WTC11 (cell line): ENCODE measurements around the gene MSI2.

Experiments
- JUN ChIP-seq: sonication (generic); formaldehyde crosslinking; IDR thresholded peaks from 2 replicates; pipeline ENCODE4 v1.8.0; 2023; ENCODE audit warnings: mild to moderate bottlenecking, missing genetic modification reagents
- SOX15 ChIP-seq: fragments of 250-450 bp; sonication (Bioruptor Pico); IDR thresholded peaks from 2 replicates; pipeline ENCODE4 v1.9.0; 2021; ENCODE audit warnings: mild to moderate bottlenecking
- SP1 ChIP-seq: sonication (generic); formaldehyde crosslinking; conservative IDR thresholded peaks from 2 replicates; pipeline ENCODE4 v1.8.1; 2022; ENCODE audit warnings: missing genetic modification reagents
- TEAD1 ChIP-seq: sonication (generic); formaldehyde crosslinking; IDR thresholded peaks from 2 replicates; pipeline ENCODE4 v1.8.0; 2022; ENCODE audit warnings: mild to moderate bottlenecking, missing genetic modification reagents
- TF ChIP-seq, protein P1 (sequence below): sonication (generic); formaldehyde crosslinking; IDR thresholded peaks from 2 replicates; pipeline ENCODE4 v1.8.0; 2022; ENCODE audit warnings: mild to moderate bottlenecking, missing genetic modification reagents
- TF ChIP-seq, protein P2 (sequence below): fragments of 200-600 bp; IDR thresholded peaks from 2 replicates; pipeline ENCODE4 v1.8.0; 2022; ENCODE audit warnings: antibody characterized with exemption
- TF ChIP-seq, protein P3 (sequence below): sonication (generic); formaldehyde crosslinking; IDR thresholded peaks from 2 replicates; pipeline ENCODE4 v1.8.1; 2022; ENCODE audit warnings: missing genetic modification reagents, borderline replicate concordance

DNA sequence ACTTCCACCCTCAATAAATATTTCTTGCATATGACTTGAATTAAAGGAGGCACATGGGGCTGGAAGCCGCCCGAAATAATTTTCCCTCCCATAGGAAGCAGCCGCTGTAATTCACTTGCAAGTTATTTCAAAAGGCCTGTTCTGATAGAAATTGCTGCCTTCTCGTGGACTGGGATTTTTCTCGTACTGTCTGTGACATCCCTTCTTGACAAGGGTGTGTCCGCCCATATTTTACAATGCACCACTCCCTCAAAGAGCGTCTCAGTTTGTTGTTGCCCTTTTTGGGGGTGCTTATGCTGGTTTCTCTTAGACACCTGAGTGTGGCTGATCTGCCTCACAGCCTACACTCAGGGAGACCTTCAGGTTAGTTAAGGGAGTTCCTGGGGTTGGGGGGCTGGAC lies 160.0 kb downstream of the MSI2 start:
- TF ChIP-seq SP1 (CRISPR knock-in tag) (no peak), TEAD1 (CRISPR knock-in tag) (no peak), SOX15 (CRISPR knock-in tag) (no peak), JUN (CRISPR knock-in tag) (no peak)
- TF ChIP-seq, protein P1, sequence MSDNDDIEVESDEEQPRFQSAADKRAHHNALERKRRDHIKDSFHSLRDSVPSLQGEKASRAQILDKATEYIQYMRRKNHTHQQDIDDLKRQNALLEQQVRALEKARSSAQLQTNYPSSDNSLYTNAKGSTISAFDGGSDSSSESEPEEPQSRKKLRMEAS (CRISPR knock-in tag) = no peak
- TF ChIP-seq, protein P2, sequence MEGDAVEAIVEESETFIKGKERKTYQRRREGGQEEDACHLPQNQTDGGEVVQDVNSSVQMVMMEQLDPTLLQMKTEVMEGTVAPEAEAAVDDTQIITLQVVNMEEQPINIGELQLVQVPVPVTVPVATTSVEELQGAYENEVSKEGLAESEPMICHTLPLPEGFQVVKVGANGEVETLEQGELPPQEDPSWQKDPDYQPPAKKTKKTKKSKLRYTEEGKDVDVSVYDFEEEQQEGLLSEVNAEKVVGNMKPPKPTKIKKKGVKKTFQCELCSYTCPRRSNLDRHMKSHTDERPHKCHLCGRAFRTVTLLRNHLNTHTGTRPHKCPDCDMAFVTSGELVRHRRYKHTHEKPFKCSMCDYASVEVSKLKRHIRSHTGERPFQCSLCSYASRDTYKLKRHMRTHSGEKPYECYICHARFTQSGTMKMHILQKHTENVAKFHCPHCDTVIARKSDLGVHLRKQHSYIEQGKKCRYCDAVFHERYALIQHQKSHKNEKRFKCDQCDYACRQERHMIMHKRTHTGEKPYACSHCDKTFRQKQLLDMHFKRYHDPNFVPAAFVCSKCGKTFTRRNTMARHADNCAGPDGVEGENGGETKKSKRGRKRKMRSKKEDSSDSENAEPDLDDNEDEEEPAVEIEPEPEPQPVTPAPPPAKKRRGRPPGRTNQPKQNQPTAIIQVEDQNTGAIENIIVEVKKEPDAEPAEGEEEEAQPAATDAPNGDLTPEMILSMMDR = no peak
- TF ChIP-seq, protein P3, sequence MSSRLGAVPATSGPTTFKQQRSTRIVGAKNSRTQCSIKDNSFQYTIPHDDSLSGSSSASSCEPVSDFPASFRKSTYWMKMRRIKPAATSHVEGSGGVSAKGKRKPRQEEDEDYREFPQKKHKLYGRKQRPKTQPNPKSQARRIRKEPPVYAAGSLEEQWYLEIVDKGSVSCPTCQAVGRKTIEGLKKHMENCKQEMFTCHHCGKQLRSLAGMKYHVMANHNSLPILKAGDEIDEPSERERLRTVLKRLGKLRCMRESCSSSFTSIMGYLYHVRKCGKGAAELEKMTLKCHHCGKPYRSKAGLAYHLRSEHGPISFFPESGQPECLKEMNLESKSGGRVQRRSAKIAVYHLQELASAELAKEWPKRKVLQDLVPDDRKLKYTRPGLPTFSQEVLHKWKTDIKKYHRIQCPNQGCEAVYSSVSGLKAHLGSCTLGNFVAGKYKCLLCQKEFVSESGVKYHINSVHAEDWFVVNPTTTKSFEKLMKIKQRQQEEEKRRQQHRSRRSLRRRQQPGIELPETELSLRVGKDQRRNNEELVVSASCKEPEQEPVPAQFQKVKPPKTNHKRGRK (CRISPR knock-in tag) = no peak
